GM12878 (cell line): ENCODE data around the gene ALPK1.

Experiments
- CREM ChIP-seq: IDR thresholded peaks from 2 replicates; pipeline ENCODE4 v1.6.1; 2014; ENCODE audit warnings: antibody characterized with exemption, low read depth
- MXI1 ChIP-seq: fragments of 150-350 bp; IDR thresholded peaks from 2 replicates; pipeline ENCODE4 v1.6.1; 2011; ENCODE audit warnings: low read depth, mild to moderate bottlenecking, inconsistent platforms, low read length, improper control_type of control experiment
- RELA ChIP-seq: fragments of 450-650 bp; IDR thresholded peaks from 2 replicates; pipeline ENCODE4 v1.8.0; 2014; ENCODE audit warnings: borderline replicate concordance; ENCODE audit not compliant: partially characterized antibody
- ZBED1 ChIP-seq: IDR thresholded peaks from 2 replicates; pipeline ENCODE4 v1.6.1; 2016; ENCODE audit warnings: borderline replicate concordance
- ZNF217 ChIP-seq: fragments of 450-650 bp; IDR thresholded peaks from 2 replicates; pipeline ENCODE4 v1.6.1; 2017; ENCODE audit warnings: antibody characterized with exemption, mild to moderate bottlenecking
- TF ChIP-seq, protein P1 (sequence below): IDR thresholded peaks from 2 replicates; pipeline ENCODE4 v1.6.1; 2012; ENCODE audit warnings: low read depth, low read length, improper control_type of control experiment
- TF ChIP-seq, protein P2 (sequence below), 3 experiments: IDR thresholded peaks in 2 of 3; conservative IDR thresholded peaks in 1 of 3; 2 replicates each; pipeline ENCODE4 v1.5.1; 2011; ENCODE audit warnings: low read depth in 3 of 3, low read length in 3 of 3, mild to moderate bottlenecking in 3 of 3, control low read depth in 2 of 3, moderate library complexity in 2 of 3, inconsistent platforms in 1 of 3, mixed read lengths in 1 of 3; ENCODE audit not compliant: control insufficient read depth in 2 of 3, insufficient read depth in 1 of 3; ENCODE audit errors: extremely low read depth in 1 of 3
- TF ChIP-seq, protein P3 (sequence below): fragments of 450-650 bp; formaldehyde crosslinking; IDR thresholded peaks from 2 replicates; pipeline ENCODE4 v1.4.0; 2020; ENCODE audit warnings: mild to moderate bottlenecking, moderate library complexity

DNA sequence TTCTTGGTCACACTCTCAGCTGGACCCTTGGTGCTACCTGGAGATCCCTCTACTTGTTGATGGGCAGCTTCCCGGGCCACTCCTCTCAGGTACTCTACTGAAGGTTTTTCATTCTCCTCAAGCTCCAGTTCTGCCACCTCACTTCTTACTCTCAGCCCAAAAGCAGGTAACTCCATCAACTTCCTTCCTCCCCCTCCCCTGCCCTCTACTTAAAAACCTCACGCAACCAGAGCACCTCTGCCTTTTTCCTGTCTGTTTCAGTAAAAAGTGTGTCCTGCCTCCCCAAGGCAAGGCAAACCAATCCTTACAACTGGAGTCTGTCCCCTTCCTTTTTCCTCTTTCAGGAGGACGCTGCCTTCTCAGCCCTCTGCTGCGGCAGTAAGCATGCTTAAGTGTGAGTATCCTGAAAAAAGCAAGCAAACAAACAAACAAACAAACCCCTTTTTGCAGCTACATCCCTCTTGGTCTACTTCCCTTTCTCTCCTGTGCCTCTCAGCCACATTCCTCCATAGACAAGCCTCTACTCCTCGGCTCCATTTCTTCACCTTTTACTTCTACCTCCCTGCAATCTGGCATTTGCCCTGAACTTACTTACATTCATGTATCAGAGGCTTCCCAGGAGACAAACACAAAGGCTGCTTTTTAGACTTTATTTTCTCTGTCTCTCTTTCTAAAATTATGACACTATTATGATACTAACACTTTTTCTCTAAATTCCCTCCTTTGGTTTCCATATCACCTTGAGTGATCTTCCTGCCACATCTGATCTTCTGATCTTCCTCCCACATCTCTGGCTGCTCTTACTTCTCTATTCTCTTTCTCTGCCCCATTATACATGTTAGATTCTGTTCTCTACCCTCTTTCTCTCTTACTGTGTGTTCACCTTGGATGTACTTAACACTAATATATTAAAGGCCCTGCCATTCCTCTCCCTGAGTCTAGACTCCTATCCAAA lies 5.4 kb downstream of the ALPK1 start:
- TF ChIP-seq MXI1 (no peak), ZNF217 (no peak), ZBED1 (no peak), RELA (no peak), CREM (no peak)
- TF ChIP-seq, protein P1, sequence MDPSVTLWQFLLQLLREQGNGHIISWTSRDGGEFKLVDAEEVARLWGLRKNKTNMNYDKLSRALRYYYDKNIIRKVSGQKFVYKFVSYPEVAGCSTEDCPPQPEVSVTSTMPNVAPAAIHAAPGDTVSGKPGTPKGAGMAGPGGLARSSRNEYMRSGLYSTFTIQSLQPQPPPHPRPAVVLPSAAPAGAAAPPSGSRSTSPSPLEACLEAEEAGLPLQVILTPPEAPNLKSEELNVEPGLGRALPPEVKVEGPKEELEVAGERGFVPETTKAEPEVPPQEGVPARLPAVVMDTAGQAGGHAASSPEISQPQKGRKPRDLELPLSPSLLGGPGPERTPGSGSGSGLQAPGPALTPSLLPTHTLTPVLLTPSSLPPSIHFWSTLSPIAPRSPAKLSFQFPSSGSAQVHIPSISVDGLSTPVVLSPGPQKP: no peak
- TF ChIP-seq, protein P2, sequence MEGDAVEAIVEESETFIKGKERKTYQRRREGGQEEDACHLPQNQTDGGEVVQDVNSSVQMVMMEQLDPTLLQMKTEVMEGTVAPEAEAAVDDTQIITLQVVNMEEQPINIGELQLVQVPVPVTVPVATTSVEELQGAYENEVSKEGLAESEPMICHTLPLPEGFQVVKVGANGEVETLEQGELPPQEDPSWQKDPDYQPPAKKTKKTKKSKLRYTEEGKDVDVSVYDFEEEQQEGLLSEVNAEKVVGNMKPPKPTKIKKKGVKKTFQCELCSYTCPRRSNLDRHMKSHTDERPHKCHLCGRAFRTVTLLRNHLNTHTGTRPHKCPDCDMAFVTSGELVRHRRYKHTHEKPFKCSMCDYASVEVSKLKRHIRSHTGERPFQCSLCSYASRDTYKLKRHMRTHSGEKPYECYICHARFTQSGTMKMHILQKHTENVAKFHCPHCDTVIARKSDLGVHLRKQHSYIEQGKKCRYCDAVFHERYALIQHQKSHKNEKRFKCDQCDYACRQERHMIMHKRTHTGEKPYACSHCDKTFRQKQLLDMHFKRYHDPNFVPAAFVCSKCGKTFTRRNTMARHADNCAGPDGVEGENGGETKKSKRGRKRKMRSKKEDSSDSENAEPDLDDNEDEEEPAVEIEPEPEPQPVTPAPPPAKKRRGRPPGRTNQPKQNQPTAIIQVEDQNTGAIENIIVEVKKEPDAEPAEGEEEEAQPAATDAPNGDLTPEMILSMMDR (IDR thresholded peaks at IDR 0.05 in 2 of 3, conservative IDR thresholded peaks at IDR 0.05 in 1 of 3; ENCODE audit: control insufficient read depth in 2 of 3, extremely low read depth in 1 of 3, insufficient read depth in 1 of 3, low read depth in 3 of 3, low read length in 3 of 3): no peak
- TF ChIP-seq, protein P3, sequence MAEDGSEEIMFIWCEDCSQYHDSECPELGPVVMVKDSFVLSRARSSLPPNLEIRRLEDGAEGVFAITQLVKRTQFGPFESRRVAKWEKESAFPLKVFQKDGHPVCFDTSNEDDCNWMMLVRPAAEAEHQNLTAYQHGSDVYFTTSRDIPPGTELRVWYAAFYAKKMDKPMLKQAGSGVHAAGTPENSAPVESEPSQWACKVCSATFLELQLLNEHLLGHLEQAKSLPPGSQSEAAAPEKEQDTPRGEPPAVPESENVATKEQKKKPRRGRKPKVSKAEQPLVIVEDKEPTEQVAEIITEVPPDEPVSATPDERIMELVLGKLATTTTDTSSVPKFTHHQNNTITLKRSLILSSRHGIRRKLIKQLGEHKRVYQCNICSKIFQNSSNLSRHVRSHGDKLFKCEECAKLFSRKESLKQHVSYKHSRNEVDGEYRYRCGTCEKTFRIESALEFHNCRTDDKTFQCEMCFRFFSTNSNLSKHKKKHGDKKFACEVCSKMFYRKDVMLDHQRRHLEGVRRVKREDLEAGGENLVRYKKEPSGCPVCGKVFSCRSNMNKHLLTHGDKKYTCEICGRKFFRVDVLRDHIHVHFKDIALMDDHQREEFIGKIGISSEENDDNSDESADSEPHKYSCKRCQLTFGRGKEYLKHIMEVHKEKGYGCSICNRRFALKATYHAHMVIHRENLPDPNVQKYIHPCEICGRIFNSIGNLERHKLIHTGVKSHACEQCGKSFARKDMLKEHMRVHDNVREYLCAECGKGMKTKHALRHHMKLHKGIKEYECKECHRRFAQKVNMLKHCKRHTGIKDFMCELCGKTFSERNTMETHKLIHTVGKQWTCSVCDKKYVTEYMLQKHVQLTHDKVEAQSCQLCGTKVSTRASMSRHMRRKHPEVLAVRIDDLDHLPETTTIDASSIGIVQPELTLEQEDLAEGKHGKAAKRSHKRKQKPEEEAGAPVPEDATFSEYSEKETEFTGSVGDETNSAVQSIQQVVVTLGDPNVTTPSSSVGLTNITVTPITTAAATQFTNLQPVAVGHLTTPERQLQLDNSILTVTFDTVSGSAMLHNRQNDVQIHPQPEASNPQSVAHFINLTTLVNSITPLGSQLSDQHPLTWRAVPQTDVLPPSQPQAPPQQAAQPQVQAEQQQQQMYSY: no peak
